SK-N-SH treated with all-trans-retinoic acid at 6 μM for 48 hours (cell line): ENCODE measurements around the gene BLVRB.

Source experiments
- ATAC-seq: fragments of 200-7000 bp; cut with Tn5 transposase; 3 replicates; pipeline ENCODE4 v1.9.1; 2020; ENCODE audit warnings: mild to moderate bottlenecking, moderate library complexity
- ARNTL ChIP-seq: fragments of 450-650 bp; formaldehyde crosslinking; IDR thresholded peaks from 2 replicates; pipeline ENCODE4 v1.5.0; 2020; ENCODE audit warnings: low read depth, mild to moderate bottlenecking, moderate library complexity, borderline replicate concordance
- BACH2 ChIP-seq: fragments of 250-450 bp; sonication (Bioruptor Pico); IDR thresholded peaks from 2 replicates; pipeline ENCODE4 v1.9.0; 2021; ENCODE audit warnings: mild to moderate bottlenecking, borderline replicate concordance
- CSDC2 ChIP-seq: fragments of 250-450 bp; sonication (Bioruptor Pico); IDR thresholded peaks from 2 replicates; pipeline ENCODE4 v1.5.0; 2020; ENCODE audit warnings: mild to moderate bottlenecking, moderate library complexity
- ESRRG ChIP-seq: fragments of 250-450 bp; sonication (Bioruptor Pico); IDR thresholded peaks from 2 replicates; pipeline ENCODE4 v1.6.1; 2021; ENCODE audit warnings: mild to moderate bottlenecking
- GLIS3 ChIP-seq: fragments of 250-450 bp; sonication (Bioruptor Pico); IDR thresholded peaks from 2 replicates; pipeline ENCODE4 v1.5.0; 2020; ENCODE audit warnings: mild to moderate bottlenecking, moderate library complexity
- ISL1 ChIP-seq: fragments of 250-450 bp; sonication (Bioruptor Pico); IDR thresholded peaks from 2 replicates; pipeline ENCODE4 v2.1.2; 2022; ENCODE audit warnings: mild to moderate bottlenecking, moderate library complexity
- OSR1 ChIP-seq: fragments of 250-450 bp; sonication (Bioruptor Pico); IDR thresholded peaks from 2 replicates; pipeline ENCODE4 v1.8.0; 2022; ENCODE audit warnings: moderate library complexity, mild to moderate bottlenecking, inconsistent platforms
- PPARA ChIP-seq: fragments of 250-450 bp; sonication (Bioruptor Pico); IDR thresholded peaks from 2 replicates; pipeline ENCODE4 v1.5.0; 2020; ENCODE audit warnings: mild to moderate bottlenecking, borderline replicate concordance
- SNAI2 ChIP-seq: fragments of 250-450 bp; sonication (Bioruptor Pico); IDR thresholded peaks from 2 replicates; pipeline ENCODE4 v1.5.0; 2020; ENCODE audit warnings: mild to moderate bottlenecking, moderate library complexity
- TCF4 ChIP-seq: fragments of 250-450 bp; sonication (Bioruptor Pico); IDR thresholded peaks from 2 replicates; pipeline ENCODE4 v1.8.0; 2021; ENCODE audit warnings: mild to moderate bottlenecking, moderate library complexity, borderline replicate concordance
- TOX ChIP-seq: fragments of 250-450 bp; sonication (Bioruptor Pico); IDR thresholded peaks from 2 replicates; pipeline ENCODE4 v1.8.0; 2021; ENCODE audit warnings: mild to moderate bottlenecking, moderate library complexity, borderline replicate concordance
- ZC3H10 ChIP-seq: fragments of 250-450 bp; sonication (Bioruptor Pico); IDR thresholded peaks from 2 replicates; pipeline ENCODE4 v1.5.1; 2021; ENCODE audit warnings: mild to moderate bottlenecking, moderate library complexity
- ZFP3 ChIP-seq: fragments of 250-450 bp; sonication (Bioruptor Pico); IDR thresholded peaks from 2 replicates; pipeline ENCODE4 v1.5.0; 2020; ENCODE audit warnings: mild to moderate bottlenecking, moderate library complexity
- ZFP30 ChIP-seq: fragments of 450-650 bp; formaldehyde crosslinking; IDR thresholded peaks from 2 replicates; pipeline ENCODE4 v1.5.0; 2022; ENCODE audit warnings: mild to moderate bottlenecking, moderate library complexity
- ZNF70 ChIP-seq: fragments of 450-650 bp; formaldehyde crosslinking; IDR thresholded peaks from 2 replicates; pipeline ENCODE4 v1.5.0; 2020; ENCODE audit warnings: mild to moderate bottlenecking, moderate library complexity
- ZNF8 ChIP-seq: fragments of 450-650 bp; formaldehyde crosslinking; IDR thresholded peaks from 2 replicates; pipeline ENCODE4 v1.5.0; 2020; ENCODE audit warnings: mild to moderate bottlenecking, moderate library complexity
- TF ChIP-seq, protein P1 (sequence below): fragments of 250-450 bp; sonication (Bioruptor Pico); IDR thresholded peaks from 2 replicates; pipeline ENCODE4 v1.8.0; 2020; ENCODE audit warnings: mild to moderate bottlenecking, moderate library complexity, borderline replicate concordance
- TF ChIP-seq, protein P2 (sequence below): fragments of 250-450 bp; sonication (Bioruptor Pico); IDR thresholded peaks from 2 replicates; pipeline ENCODE4 v1.5.0; 2020; ENCODE audit warnings: mild to moderate bottlenecking, moderate library complexity
- TF ChIP-seq, protein P3 (sequence below): fragments of 250-450 bp; sonication (Bioruptor Pico); IDR thresholded peaks from 2 replicates; pipeline ENCODE4 v1.8.0; 2021; ENCODE audit warnings: low read depth, mild to moderate bottlenecking, moderate library complexity, borderline replicate concordance
- TF ChIP-seq, protein P4 (sequence below): fragments of 250-450 bp; sonication (Bioruptor Pico); IDR thresholded peaks from 2 replicates; pipeline ENCODE4 v1.5.1; 2021; ENCODE audit warnings: mild to moderate bottlenecking, moderate library complexity

BLVRB gene

DNA sequence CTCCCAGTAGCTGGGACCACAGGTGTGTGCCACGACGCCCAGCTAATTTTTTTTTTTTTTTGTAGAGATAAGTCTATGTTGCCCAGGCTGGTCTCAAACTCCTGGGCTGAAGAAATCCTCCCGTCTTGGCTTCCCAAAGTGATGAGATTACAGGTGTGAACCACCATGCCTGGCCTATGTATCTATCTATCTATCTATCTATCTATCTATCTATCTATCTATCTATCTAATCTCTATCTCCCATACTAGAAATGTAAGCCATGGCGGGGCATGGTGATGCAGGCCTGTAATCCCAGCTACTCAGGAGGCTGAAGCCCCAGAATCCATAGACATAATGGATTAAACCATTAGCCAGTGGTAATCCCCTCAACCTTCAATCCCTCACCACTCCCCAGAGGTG, 14.9 kb downstream of the BLVRB start (continued):
- TF ChIP-seq GLIS3 (CRISPR knock-in tag) (no peak), TCF4 (no peak)
- TF ChIP-seq, protein P1, sequence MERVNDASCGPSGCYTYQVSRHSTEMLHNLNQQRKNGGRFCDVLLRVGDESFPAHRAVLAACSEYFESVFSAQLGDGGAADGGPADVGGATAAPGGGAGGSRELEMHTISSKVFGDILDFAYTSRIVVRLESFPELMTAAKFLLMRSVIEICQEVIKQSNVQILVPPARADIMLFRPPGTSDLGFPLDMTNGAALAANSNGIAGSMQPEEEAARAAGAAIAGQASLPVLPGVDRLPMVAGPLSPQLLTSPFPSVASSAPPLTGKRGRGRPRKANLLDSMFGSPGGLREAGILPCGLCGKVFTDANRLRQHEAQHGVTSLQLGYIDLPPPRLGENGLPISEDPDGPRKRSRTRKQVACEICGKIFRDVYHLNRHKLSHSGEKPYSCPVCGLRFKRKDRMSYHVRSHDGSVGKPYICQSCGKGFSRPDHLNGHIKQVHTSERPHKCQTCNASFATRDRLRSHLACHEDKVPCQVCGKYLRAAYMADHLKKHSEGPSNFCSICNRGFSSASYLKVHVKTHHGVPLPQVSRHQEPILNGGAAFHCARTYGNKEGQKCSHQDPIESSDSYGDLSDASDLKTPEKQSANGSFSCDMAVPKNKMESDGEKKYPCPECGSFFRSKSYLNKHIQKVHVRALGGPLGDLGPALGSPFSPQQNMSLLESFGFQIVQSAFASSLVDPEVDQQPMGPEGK: no peak

DNA sequence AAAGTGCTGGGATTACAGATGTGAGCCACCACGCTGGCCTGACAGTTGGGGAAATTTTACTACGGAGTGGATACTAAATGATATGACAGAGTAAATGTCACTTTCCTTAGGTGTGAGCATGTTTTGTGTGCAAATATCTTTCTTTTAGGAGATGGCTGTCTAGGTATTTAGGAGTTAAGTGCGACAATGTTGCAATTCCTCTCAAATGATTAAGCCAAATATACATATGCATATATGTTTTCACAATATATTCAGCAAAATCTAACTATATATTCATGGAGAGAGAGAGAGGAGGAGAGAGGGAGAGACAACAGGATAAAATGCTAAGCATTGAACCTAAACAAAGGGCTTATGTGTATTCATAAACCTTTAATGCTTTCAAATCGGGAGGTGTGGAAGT, 16.0 kb downstream of the BLVRB start:
- TF ChIP-seq ESRRG (no peak), ISL1 (no peak), SNAI2 (no peak), BACH2 (CRISPR knock-in tag) (no peak), GLIS3 (CRISPR knock-in tag) (no peak), ARNTL (no peak), ZFP3 (CRISPR knock-in tag) (no peak), ZFP30 (CRISPR knock-in tag) (no peak), TOX (CRISPR knock-in tag) (no peak), CSDC2 (CRISPR knock-in tag) (no peak), PPARA (CRISPR knock-in tag) (no peak), OSR1 (CRISPR knock-in tag) (no peak), ZC3H10 (no peak), ZNF8 (CRISPR knock-in tag) (no peak)
- TF ChIP-seq, protein P2, sequence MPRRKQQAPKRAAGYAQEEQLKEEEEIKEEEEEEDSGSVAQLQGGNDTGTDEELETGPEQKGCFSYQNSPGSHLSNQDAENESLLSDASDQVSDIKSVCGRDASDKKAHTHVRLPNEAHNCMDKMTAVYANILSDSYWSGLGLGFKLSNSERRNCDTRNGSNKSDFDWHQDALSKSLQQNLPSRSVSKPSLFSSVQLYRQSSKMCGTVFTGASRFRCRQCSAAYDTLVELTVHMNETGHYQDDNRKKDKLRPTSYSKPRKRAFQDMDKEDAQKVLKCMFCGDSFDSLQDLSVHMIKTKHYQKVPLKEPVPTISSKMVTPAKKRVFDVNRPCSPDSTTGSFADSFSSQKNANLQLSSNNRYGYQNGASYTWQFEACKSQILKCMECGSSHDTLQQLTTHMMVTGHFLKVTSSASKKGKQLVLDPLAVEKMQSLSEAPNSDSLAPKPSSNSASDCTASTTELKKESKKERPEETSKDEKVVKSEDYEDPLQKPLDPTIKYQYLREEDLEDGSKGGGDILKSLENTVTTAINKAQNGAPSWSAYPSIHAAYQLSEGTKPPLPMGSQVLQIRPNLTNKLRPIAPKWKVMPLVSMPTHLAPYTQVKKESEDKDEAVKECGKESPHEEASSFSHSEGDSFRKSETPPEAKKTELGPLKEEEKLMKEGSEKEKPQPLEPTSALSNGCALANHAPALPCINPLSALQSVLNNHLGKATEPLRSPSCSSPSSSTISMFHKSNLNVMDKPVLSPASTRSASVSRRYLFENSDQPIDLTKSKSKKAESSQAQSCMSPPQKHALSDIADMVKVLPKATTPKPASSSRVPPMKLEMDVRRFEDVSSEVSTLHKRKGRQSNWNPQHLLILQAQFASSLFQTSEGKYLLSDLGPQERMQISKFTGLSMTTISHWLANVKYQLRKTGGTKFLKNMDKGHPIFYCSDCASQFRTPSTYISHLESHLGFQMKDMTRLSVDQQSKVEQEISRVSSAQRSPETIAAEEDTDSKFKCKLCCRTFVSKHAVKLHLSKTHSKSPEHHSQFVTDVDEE (CRISPR knock-in tag): no peak
- TF ChIP-seq, protein P3, sequence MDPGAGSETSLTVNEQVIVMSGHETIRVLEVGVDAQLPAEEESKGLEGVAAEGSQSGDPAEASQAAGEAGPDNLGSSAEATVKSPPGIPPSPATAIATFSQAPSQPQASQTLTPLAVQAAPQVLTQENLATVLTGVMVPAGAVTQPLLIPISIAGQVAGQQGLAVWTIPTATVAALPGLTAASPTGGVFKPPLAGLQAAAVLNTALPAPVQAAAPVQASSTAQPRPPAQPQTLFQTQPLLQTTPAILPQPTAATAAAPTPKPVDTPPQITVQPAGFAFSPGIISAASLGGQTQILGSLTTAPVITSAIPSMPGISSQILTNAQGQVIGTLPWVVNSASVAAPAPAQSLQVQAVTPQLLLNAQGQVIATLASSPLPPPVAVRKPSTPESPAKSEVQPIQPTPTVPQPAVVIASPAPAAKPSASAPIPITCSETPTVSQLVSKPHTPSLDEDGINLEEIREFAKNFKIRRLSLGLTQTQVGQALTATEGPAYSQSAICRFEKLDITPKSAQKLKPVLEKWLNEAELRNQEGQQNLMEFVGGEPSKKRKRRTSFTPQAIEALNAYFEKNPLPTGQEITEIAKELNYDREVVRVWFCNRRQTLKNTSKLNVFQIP (CRISPR knock-in tag): no peak
- TF ChIP-seq, protein P1: no peak
- TF ChIP-seq, all 23 proteins: peak for 0
- ATAC-seq: no peak

DNA sequence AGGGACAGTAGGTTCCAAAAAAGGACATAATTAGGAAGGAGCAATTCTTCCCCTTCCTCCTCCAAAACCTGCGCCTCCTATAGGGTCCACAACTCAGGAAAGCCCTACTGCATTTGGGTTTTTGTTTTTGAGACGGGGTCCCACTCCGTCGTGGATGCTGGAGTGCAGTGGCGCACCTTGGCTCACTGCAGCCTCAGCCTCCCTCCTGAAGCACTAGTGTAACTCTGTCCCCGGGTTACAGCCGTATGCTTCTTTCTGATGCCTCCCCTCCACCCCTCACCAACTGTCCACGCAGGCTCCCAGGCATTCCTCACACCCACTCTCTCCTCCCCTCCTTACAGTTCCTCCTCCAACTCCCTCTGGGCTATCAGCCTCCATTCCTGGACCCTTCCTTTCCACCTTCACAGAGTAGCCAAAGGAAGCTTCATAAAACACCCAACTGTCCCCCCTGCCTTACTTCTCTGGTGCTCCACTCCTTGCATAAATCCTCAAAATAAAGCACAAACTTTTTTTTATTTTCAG, 19.2 kb downstream of the BLVRB start:
- TF ChIP-seq PPARA (CRISPR knock-in tag) (no peak), ZNF70 (CRISPR knock-in tag) (no peak), OSR1 (CRISPR knock-in tag) (no peak), TCF4 (no peak)

DNA sequence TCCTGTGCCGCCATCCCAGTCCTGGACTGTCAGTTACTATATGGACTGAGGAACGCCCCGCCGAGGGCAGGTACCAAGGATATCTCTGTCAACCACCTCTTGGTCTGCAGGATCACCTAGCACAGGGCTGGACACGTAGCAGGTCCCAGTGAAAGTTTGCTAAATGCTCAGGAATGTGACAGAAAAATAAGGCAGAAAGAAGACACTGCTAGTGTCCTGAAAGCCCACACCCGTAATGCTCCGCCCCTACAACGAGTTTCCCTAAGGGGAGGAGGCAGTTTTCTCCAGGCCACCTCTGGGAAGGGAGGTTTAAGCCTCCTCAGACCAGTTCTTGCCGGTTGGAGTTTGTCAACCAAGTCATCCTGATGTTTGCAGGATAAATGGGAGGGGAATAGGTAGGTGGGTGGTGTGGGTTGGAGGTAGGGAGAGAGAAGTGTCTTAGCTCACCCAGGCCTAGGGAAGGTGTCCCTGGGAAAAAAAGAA, 19.7 kb downstream of the BLVRB start:
- ATAC-seq: no peak
- TF ChIP-seq GLIS3 (CRISPR knock-in tag) (no peak), PPARA (CRISPR knock-in tag) (no peak), TCF4 (no peak), BACH2 (CRISPR knock-in tag) (no peak), SNAI2 (no peak), OSR1 (CRISPR knock-in tag) (no peak), ZFP30 (CRISPR knock-in tag) (no peak), ZFP3 (CRISPR knock-in tag) (no peak), TOX (CRISPR knock-in tag) (no peak), ZNF8 (CRISPR knock-in tag) (no peak), ZNF70 (CRISPR knock-in tag) (no peak), ARNTL (no peak), ISL1 (no peak)
- TF ChIP-seq, protein P2 (CRISPR knock-in tag): no peak
- TF ChIP-seq, protein P3 (CRISPR knock-in tag): no peak
- TF ChIP-seq, protein P4, sequence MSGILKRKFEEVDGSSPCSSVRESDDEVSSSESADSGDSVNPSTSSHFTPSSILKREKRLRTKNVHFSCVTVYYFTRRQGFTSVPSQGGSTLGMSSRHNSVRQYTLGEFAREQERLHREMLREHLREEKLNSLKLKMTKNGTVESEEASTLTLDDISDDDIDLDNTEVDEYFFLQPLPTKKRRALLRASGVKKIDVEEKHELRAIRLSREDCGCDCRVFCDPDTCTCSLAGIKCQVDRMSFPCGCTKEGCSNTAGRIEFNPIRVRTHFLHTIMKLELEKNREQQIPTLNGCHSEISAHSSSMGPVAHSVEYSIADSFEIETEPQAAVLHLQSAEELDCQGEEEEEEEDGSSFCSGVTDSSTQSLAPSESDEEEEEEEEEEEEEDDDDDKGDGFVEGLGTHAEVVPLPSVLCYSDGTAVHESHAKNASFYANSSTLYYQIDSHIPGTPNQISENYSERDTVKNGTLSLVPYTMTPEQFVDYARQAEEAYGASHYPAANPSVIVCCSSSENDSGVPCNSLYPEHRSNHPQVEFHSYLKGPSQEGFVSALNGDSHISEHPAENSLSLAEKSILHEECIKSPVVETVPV (CRISPR knock-in tag): no peak

More for the DNA sequence above, 19.2 kb downstream of the BLVRB start:
- ATAC-seq: no peak
